GM21381 (cell line): ENCODE results near the gene ULK1.

Experiments used
- ATAC-seq: cut with Tn5 transposase; IDR thresholded peaks from one replicate; pipeline ENCODE4 v1.9.1; 2021; ENCODE audit warnings: mild to moderate bottlenecking, moderate library complexity; ENCODE audit not compliant: unreplicated experiment

ULK1 gene

GRCh38 chr12:131919051-131919347 is 24.6 kb downstream of the ULK1 start:
- ATAC-seq = no peak

GRCh38 chr12:131919366-131920156 is 25.1 kb downstream of the ULK1 start:
- no peak for ATAC-seq

- no peak for ATAC-seq
Measured at GRCh38 chr12:131920157-131920508, 25.7 kb downstream of the ULK1 start.

- ATAC-seq = no peak
Measured at GRCh38 chr12:131920902-131921840, 26.7 kb downstream of the ULK1 start.

- no peak for ATAC-seq
Measured at GRCh38 chr12:131921866-131922769, 27.7 kb downstream of the ULK1 start.

- ATAC-seq = no peak
Measured at GRCh38 chr12:131922772-131923171, 28.4 kb downstream of the ULK1 start.

GRCh38 chr12:131923260-131923659 is 28.8 kb downstream of the ULK1 start:
- peak; percentile 77 for ATAC-seq

GRCh38 chr12:131927110-131928079 is 33.0 kb downstream of the ULK1 start:
- ATAC-seq = no peak

GRCh38 chr12:131928080-131928710 is 33.8 kb downstream of the ULK1 start:
- no peak for ATAC-seq

GRCh38 chr12:131928711-131929580 is 34.5 kb downstream of the ULK1 start, which contains the start of gene PUS1:
Gene PUS1 (plus strand): TSS chr12:131929276. CDS start chr12:131929723, 447 bp downstream.
- peak; percentile 64 for ATAC-seq

GRCh38 chr12:131929581-131930456 is 35.4 kb downstream of the ULK1 start:
- peak; percentile 21 for ATAC-seq

GRCh38 chr12:131930510-131930909 is 36.1 kb downstream of the ULK1 start:
- no peak for ATAC-seq

- ATAC-seq = no peak
Measured at GRCh38 chr12:131933387-131933786, 39.0 kb downstream of the ULK1 start.

GRCh38 chr12:131934535-131934934 is 40.1 kb downstream of the ULK1 start:
- ATAC-seq = no peak

- ATAC-seq = no peak
Measured at GRCh38 chr12:131938082-131938481, 43.7 kb downstream of the ULK1 start.

- ATAC-seq = no peak
Measured at GRCh38 chr12:131939007-131939406, 44.6 kb downstream of the ULK1 start.

GRCh38 chr12:131940141-131940547 is 45.7 kb downstream of the ULK1 start:
- no peak for ATAC-seq
